Measurements from ENCODE around the gene EMD. TPM values are rescaled to one million over a fixed set of nuclear protein-coding genes. Genes with fewer than 3 reads are reported as not detected.
A peak's percentile ranks its signal among the peaks of the same experiment; 100 is the strongest.

Gene EMD
- total RNA-seq, 4 donors from 2014 or later: 21.7 to 31.4 (median 26.6) TPM

- no peak for DNase-seq
- Histone ChIP-seq H3K4me1 (peaks cover 0 to 23% (median 10%) of the 10 kb centered on the region in 4 donors), H3K27ac (peak overlapping the region in 2 of 4 donors; percentile 59 to 97)
These were observed 2.3 kb upstream of the EMD start for GRCh38 chrX:154376774-154377173.

DNA sequence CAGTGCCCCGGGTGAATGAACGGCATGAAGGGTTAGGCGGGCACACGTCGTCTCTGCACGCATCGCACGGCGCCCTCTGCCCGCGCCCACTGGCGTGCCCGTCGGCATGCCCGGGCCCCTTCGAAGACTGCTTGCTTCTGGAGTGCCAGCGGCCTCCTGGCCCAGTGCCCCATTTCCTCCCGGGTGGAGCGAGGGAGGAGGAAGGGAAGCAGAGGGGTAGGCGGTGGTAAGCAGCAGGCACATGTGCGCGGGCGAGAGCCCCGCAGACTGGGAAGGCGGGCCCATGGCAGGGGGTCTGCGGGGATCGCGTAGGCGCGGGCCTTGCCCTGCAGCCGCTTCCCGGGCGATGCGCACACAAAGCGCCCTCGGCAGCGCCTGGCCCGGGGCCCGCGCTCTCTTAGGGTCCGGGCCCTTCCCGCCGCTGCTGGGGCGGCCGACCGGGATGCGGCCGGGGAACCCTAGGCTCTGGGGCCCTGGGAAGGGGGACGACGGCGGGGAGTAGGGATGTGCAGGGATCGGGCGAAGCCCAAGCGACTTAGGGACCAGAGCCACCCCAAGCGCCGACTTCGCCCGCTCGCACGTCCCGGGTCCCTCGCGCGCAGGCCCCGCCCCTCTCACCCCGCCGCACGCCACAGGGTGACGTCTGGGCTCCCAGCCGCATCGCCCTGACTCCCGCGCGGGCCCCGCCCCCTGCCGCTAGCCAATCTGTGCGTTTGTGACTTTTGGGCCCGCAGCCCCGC, 866 bp upstream of the EMD start:
- peak overlapping the region; percentile 46 to 61 (median 56) for H3K4me3 ChIP-seq
- DNase-seq: peak in 2 of 3 donors; percentile 61 to 66
- H3K36me3 ChIP-seq: peaks cover 0 to 4% (median 0%) of the 10 kb centered on the region in 3 donors
- H3K27me3 ChIP-seq: no peaks in the 10 kb centered on the region
- H3K9me3 ChIP-seq: no peaks in the 10 kb centered on the region
- TF ChIP-seq POLR2A (IDR thresholded peaks at IDR 0.05): peak; percentile 45 to 70
- TF ChIP-seq, protein P1, sequence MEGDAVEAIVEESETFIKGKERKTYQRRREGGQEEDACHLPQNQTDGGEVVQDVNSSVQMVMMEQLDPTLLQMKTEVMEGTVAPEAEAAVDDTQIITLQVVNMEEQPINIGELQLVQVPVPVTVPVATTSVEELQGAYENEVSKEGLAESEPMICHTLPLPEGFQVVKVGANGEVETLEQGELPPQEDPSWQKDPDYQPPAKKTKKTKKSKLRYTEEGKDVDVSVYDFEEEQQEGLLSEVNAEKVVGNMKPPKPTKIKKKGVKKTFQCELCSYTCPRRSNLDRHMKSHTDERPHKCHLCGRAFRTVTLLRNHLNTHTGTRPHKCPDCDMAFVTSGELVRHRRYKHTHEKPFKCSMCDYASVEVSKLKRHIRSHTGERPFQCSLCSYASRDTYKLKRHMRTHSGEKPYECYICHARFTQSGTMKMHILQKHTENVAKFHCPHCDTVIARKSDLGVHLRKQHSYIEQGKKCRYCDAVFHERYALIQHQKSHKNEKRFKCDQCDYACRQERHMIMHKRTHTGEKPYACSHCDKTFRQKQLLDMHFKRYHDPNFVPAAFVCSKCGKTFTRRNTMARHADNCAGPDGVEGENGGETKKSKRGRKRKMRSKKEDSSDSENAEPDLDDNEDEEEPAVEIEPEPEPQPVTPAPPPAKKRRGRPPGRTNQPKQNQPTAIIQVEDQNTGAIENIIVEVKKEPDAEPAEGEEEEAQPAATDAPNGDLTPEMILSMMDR (IDR thresholded peaks at IDR 0.05): no peak
- H3K27ac ChIP-seq: peak overlapping the region; percentile 93 to 97 (median 95)
- H3K4me1 ChIP-seq: peaks cover 0 to 21% (median 9%) of the 10 kb centered on the region in 4 donors

More at GRCh38 chrX:154376774-154377173, 2.3 kb upstream of the EMD start:
- TF ChIP-seq, protein P1 (IDR thresholded peaks at IDR 0.05): no peak
- no peak for TF ChIP-seq POLR2A (IDR thresholded peaks at IDR 0.05)
- H3K27me3 ChIP-seq: no peaks in the 10 kb centered on the region
- H3K9me3 ChIP-seq: no peaks in the 10 kb centered on the region
- H3K4me3 ChIP-seq: no peak overlapping the region
- peaks cover 0 to 4% (median 0%) of the 10 kb centered on the region in 3 donors for H3K36me3 ChIP-seq

DNA sequence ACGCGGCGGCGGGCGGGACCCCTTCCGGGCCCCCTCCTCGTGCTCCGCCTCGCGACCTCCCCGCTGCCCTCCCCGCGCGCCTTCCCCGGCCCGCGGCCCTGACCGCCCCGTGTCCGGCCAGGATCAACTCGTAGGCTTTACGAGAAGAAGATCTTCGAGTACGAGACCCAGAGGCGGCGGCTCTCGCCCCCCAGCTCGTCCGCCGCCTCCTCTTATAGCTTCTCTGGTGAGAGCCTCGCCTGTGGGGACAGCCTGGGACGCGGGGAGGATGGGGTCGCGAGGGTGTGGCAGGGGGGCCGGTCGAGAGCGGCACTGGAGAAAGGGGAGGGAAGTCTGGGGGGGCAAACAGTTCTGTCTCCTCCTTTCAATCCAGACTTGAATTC, 465 bp downstream of the EMD start:
- no peak for TF ChIP-seq POLR2A (IDR thresholded peaks at IDR 0.05)
- Histone ChIP-seq H3K4me3 (peak overlapping the region; percentile 74 to 88 (median 80)), H3K27ac (peak overlapping the region; percentile 92 to 99 (median 98)), H3K4me1 (peaks cover 0 to 10% (median 4%) of the 10 kb centered on the region in 4 donors), H3K27me3 (no peaks in the 10 kb centered on the region), H3K36me3 (peaks cover 0 to 4% (median 0%) of the 10 kb centered on the region in 3 donors), H3K9me3 (no peaks in the 10 kb centered on the region)
- no peak for DNase-seq

DNA sequence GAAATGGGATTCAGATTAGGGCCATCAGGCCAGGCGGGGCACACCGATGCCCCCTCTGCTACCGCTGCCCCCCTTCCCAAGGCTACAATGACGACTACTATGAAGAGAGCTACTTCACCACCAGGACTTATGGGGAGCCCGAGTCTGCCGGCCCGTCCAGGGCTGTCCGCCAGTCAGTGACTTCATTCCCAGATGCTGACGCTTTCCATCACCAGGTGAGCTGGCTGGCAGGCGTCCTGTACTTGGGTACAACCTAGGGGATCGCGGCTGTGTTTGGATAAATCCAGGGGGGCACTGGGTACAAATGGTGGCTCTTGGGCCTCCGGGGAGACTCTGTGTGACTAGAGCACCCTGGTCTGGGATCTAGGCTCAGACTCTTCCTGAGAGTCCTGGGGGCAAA, 1.1 kb downstream of the EMD start:
- Histone ChIP-seq H3K27ac (peak overlapping the region; percentile 92 to 99 (median 98)), H3K36me3 (peaks cover 0 to 4% (median 0%) of the 10 kb centered on the region in 3 donors), H3K9me3 (no peaks in the 10 kb centered on the region), H3K4me3 (peak overlapping the region; percentile 74 to 88 (median 80)), H3K4me1 (peaks cover 0 to 9% (median 4%) of the 10 kb centered on the region in 4 donors), H3K27me3 (no peaks in the 10 kb centered on the region)
- TF ChIP-seq POLR2A (IDR thresholded peaks at IDR 0.05): no peak
- TF ChIP-seq, protein P1 (IDR thresholded peaks at IDR 0.05): no peak
- no peak for DNase-seq

- H3K4me1 ChIP-seq: peaks cover 0 to 9% (median 4%) of the 10 kb centered on the region in 4 donors
- TF ChIP-seq, protein P1 (IDR thresholded peaks at IDR 0.05): no peak
- TF ChIP-seq POLR2A (IDR thresholded peaks at IDR 0.05): no peak
- H3K36me3 ChIP-seq: peaks cover 0 to 4% (median 0%) of the 10 kb centered on the region in 3 donors
- H3K4me3 ChIP-seq: peak overlapping the region in 1 of 4 donors; percentile 88
- H3K27ac ChIP-seq: peak overlapping the region in 1 of 4 donors; percentile 92
- no peaks in the 10 kb centered on the region for H3K27me3 ChIP-seq
- H3K9me3 ChIP-seq: no peaks in the 10 kb centered on the region
- DNase-seq: no peak
These were observed 1.7 kb downstream of the EMD start for GRCh38 chrX:154380787-154381186.

DNA sequence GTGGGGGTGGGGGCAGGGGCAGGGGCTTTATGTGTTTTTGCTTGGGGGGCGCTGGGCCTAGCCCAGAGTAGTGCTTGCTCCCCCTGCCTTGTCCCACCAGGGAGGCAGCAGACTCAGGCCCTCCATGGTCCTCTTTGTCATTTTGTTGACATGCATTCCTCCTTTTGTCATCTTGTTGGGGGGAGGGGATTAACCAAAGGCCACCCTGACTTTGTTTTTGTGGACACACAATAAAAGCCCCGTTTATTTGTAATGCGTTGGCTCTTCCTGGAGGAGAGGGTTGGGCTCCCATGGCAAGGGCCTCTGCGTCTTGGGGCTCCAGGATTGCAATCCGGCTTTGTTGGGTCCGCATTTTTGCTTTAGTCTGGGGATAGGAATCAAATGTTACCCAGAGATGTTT, 2.2 kb downstream of the EMD start:
- Histone ChIP-seq H3K4me3 (no peak overlapping the region), H3K4me1 (peaks cover 0 to 9% (median 4%) of the 10 kb centered on the region in 4 donors), H3K27me3 (no peaks in the 10 kb centered on the region), H3K36me3 (peaks cover 0 to 4% (median 0%) of the 10 kb centered on the region in 3 donors), H3K9me3 (no peaks in the 10 kb centered on the region), H3K27ac (no peak overlapping the region)
- TF ChIP-seq POLR2A (IDR thresholded peaks at IDR 0.05): no peak
- TF ChIP-seq, protein P1 (IDR thresholded peaks at IDR 0.05): no peak
- DNase-seq: no peak
